GM19025 (cell line): Measurements from ENCODE around the gene OR10A2.
"Not testable (repeated sequence)": the region's sequence is repeated elsewhere in the genome, so short reads cannot be mapped to it uniquely, and the experiment has no call there.

Experiments used
- ATAC-seq: cut with Tn5 transposase; IDR thresholded peaks from one replicate; pipeline ENCODE4 v1.9.1; 2021; ENCODE audit warnings: mild to moderate bottlenecking, low read depth, moderate library complexity; ENCODE audit not compliant: unreplicated experiment

Gene OR10A2

GRCh38 chr11:6882751-6883150 lies 19.9 kb downstream of the OR10A2 start:
- no peak for ATAC-seq

GRCh38 chr11:6887711-6888110 lies 24.9 kb downstream of the OR10A2 start:
- not testable (repeated sequence) for ATAC-seq

- no peak for ATAC-seq
Measured at GRCh38 chr11:6888830-6889229, 26.0 kb downstream of the OR10A2 start.

GRCh38 chr11:6889835-6890234 lies 27.0 kb downstream of the OR10A2 start:
- ATAC-seq: no peak

GRCh38 chr11:6892400-6892799 lies 29.5 kb downstream of the OR10A2 start, which contains the start of gene OR2D2:
OR2D2 (minus strand) TSS chr11:6892500; CDS start chr11:6892500, 0 bp downstream.
- ATAC-seq: no peak

GRCh38 chr11:6894097-6894496 lies 31.2 kb downstream of the OR10A2 start:
- no peak for ATAC-seq

GRCh38 chr11:6895010-6895409 lies 32.2 kb downstream of the OR10A2 start:
- no peak for ATAC-seq

- no peak for ATAC-seq
Measured at GRCh38 chr11:6898911-6899310, 36.1 kb downstream of the OR10A2 start.

GRCh38 chr11:6900327-6900999 lies 37.6 kb downstream of the OR10A2 start:
- no peak for ATAC-seq

- ATAC-seq: not testable (repeated sequence)
Measured at GRCh38 chr11:6904804-6905203, 41.9 kb downstream of the OR10A2 start.

GRCh38 chr11:6911378-6911777 lies 48.5 kb downstream of the OR10A2 start:
- no peak for ATAC-seq

GRCh38 chr11:6911948-6912347 lies 49.1 kb downstream of the OR10A2 start:
- ATAC-seq: no peak

- no peak for ATAC-seq
Measured at GRCh38 chr11:6919698-6920097, 56.8 kb downstream of the OR10A2 start.

- ATAC-seq: no peak
Measured at GRCh38 chr11:6920702-6921101, 57.8 kb downstream of the OR10A2 start, which contains the start of gene OR2D3. OR2D3 (plus strand) TSS chr11:6921002; CDS start chr11:6921002, 0 bp downstream.
